Neural progenitor cell (in vitro differentiated cells): Measurements from ENCODE around the gene SLCO3A1.

Experiments
- EZH2 ChIP-seq: fragments of 200-600 bp; sonication (generic); IDR thresholded peaks from 2 replicates; pipeline ENCODE4 v1.6.1; 2017; ENCODE audit warnings: antibody characterized with exemption, mild to moderate bottlenecking, moderate library complexity
- EZH2phosphoT487 ChIP-seq: fragments of 200-600 bp; sonication (generic); IDR thresholded peaks from 2 replicates; pipeline ENCODE4 v1.6.1; 2017; ENCODE audit warnings: antibody characterized with exemption
- TF ChIP-seq, protein P1 (sequence below): fragments of 200-600 bp; sonication (generic); IDR thresholded peaks from 2 replicates; pipeline ENCODE4 v1.5.1; 2017; ENCODE audit warnings: antibody characterized with exemption, mild to moderate bottlenecking

DNA sequence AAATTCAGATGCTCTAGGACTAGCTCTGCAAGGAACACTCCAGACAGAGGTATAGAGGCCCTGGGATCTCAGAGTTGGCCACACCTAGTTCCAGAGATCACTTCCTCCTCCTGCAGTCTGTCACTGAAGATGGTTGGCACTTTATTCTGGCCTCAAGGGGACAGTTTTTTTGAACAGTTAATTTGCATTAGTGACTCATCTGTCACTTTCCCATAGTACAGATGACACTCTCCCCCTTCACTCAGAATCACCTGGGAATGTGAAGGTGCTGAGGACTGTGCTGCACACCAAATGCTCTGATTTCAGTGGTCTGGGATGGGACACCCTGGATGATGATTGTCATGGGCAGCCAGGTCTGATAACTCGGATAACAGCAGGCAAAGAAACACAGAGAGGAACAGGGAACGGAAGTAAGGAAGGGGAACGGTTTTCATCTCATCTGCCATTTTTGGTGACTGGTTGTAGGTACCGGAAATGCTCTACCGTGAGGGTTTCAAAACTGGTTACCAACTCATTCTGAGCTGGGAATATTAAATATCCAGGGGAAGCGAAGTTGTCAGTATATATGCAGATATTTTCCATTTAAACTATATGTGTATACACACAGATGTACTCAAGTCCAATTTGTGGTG lies 307.6 kb downstream of the SLCO3A1 start:
- TF ChIP-seq, protein P1, sequence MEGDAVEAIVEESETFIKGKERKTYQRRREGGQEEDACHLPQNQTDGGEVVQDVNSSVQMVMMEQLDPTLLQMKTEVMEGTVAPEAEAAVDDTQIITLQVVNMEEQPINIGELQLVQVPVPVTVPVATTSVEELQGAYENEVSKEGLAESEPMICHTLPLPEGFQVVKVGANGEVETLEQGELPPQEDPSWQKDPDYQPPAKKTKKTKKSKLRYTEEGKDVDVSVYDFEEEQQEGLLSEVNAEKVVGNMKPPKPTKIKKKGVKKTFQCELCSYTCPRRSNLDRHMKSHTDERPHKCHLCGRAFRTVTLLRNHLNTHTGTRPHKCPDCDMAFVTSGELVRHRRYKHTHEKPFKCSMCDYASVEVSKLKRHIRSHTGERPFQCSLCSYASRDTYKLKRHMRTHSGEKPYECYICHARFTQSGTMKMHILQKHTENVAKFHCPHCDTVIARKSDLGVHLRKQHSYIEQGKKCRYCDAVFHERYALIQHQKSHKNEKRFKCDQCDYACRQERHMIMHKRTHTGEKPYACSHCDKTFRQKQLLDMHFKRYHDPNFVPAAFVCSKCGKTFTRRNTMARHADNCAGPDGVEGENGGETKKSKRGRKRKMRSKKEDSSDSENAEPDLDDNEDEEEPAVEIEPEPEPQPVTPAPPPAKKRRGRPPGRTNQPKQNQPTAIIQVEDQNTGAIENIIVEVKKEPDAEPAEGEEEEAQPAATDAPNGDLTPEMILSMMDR = no peak
- TF ChIP-seq EZH2 = no peak
- TF ChIP-seq EZH2phosphoT487 = no peak
